Ishikawa (cell line): ENCODE measurements around the gene NME7.

Source experiments
- CEBPB ChIP-seq: IDR thresholded peaks from 2 replicates; pipeline ENCODE4 v1.6.1; 2012
- CREB1 ChIP-seq: IDR thresholded peaks from 2 replicates; pipeline ENCODE4 v1.6.1; 2012; ENCODE audit warnings: low read depth
- EGR1 ChIP-seq: IDR thresholded peaks from 2 replicates; pipeline ENCODE4 v1.6.1; 2012
- EP300 ChIP-seq: IDR thresholded peaks from 2 replicates; pipeline ENCODE4 v1.6.1; 2012; ENCODE audit warnings: borderline replicate concordance
- FOXM1 ChIP-seq: IDR thresholded peaks from 2 replicates; pipeline ENCODE4 v1.6.1; 2012; ENCODE audit warnings: low read depth, borderline replicate concordance
- NFIC ChIP-seq: IDR thresholded peaks from 2 replicates; pipeline ENCODE4 v1.6.1; 2012
- RAD21 ChIP-seq: IDR thresholded peaks from 2 replicates; pipeline ENCODE4 v1.6.1; 2012; ENCODE audit warnings: low read depth
- TAF1 ChIP-seq: IDR thresholded peaks from 2 replicates; pipeline ENCODE4 v1.6.1; 2012; ENCODE audit warnings: low read depth, mild to moderate bottlenecking
- TCF12 ChIP-seq: IDR thresholded peaks from 2 replicates; pipeline ENCODE4 v1.6.1; 2012; ENCODE audit warnings: low read depth
- TEAD4 ChIP-seq: IDR thresholded peaks from 2 replicates; pipeline ENCODE4 v1.6.1; 2012
- YY1 ChIP-seq: IDR thresholded peaks from 2 replicates; pipeline ENCODE4 v1.6.1; 2012; ENCODE audit warnings: low read depth
- ZBTB7A ChIP-seq: IDR thresholded peaks from 2 replicates; pipeline ENCODE4 v1.6.1; 2012; ENCODE audit warnings: low read depth
- TF ChIP-seq, protein P1 (sequence below): IDR thresholded peaks from 2 replicates; pipeline ENCODE4 v1.6.1; 2012; ENCODE audit warnings: low read depth, mild to moderate bottlenecking
- TF ChIP-seq, protein P2 (sequence below): IDR thresholded peaks from 2 replicates; pipeline ENCODE4 v1.6.1; 2012
- TF ChIP-seq, protein P3 (sequence below): IDR thresholded peaks from 2 replicates; pipeline ENCODE4 v1.6.1; 2012

NME7 gene

DNA sequence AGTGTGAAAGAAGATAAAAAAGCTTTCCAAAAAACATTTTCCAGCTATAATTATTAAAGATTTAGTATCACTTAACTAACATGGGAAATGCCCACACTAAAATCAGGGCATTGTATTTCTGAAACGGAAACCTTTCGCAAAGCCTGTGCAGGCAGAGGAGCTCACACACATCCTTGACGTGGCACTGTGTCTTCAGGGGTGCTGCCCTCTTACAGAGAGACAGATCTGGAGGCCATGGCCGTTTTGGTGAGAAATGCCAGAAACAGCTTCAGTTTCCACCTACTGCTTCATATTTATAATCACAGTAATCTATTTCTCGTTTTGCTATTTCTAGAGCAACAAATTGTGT, 234.4 kb downstream of the NME7 start:
- TF ChIP-seq TEAD4: no peak
- no peak for TF ChIP-seq CREB1
- TF ChIP-seq, protein P1, sequence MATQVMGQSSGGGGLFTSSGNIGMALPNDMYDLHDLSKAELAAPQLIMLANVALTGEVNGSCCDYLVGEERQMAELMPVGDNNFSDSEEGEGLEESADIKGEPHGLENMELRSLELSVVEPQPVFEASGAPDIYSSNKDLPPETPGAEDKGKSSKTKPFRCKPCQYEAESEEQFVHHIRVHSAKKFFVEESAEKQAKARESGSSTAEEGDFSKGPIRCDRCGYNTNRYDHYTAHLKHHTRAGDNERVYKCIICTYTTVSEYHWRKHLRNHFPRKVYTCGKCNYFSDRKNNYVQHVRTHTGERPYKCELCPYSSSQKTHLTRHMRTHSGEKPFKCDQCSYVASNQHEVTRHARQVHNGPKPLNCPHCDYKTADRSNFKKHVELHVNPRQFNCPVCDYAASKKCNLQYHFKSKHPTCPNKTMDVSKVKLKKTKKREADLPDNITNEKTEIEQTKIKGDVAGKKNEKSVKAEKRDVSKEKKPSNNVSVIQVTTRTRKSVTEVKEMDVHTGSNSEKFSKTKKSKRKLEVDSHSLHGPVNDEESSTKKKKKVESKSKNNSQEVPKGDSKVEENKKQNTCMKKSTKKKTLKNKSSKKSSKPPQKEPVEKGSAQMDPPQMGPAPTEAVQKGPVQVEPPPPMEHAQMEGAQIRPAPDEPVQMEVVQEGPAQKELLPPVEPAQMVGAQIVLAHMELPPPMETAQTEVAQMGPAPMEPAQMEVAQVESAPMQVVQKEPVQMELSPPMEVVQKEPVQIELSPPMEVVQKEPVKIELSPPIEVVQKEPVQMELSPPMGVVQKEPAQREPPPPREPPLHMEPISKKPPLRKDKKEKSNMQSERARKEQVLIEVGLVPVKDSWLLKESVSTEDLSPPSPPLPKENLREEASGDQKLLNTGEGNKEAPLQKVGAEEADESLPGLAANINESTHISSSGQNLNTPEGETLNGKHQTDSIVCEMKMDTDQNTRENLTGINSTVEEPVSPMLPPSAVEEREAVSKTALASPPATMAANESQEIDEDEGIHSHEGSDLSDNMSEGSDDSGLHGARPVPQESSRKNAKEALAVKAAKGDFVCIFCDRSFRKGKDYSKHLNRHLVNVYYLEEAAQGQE: no peak
- TF ChIP-seq ZBTB7A: no peak
- TF ChIP-seq EGR1: no peak
- TF ChIP-seq TAF1: no peak
- TF ChIP-seq EP300: no peak
- no peak for TF ChIP-seq CEBPB
- TF ChIP-seq TCF12: no peak
- TF ChIP-seq, protein P2, sequence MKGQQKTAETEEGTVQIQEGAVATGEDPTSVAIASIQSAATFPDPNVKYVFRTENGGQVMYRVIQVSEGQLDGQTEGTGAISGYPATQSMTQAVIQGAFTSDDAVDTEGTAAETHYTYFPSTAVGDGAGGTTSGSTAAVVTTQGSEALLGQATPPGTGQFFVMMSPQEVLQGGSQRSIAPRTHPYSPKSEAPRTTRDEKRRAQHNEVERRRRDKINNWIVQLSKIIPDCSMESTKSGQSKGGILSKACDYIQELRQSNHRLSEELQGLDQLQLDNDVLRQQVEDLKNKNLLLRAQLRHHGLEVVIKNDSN: no peak
- TF ChIP-seq RAD21: no peak
- no peak for TF ChIP-seq YY1
- no peak for TF ChIP-seq NFIC
- TF ChIP-seq FOXM1: no peak
- TF ChIP-seq, protein P3, sequence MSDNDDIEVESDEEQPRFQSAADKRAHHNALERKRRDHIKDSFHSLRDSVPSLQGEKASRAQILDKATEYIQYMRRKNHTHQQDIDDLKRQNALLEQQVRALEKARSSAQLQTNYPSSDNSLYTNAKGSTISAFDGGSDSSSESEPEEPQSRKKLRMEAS: no peak

DNA sequence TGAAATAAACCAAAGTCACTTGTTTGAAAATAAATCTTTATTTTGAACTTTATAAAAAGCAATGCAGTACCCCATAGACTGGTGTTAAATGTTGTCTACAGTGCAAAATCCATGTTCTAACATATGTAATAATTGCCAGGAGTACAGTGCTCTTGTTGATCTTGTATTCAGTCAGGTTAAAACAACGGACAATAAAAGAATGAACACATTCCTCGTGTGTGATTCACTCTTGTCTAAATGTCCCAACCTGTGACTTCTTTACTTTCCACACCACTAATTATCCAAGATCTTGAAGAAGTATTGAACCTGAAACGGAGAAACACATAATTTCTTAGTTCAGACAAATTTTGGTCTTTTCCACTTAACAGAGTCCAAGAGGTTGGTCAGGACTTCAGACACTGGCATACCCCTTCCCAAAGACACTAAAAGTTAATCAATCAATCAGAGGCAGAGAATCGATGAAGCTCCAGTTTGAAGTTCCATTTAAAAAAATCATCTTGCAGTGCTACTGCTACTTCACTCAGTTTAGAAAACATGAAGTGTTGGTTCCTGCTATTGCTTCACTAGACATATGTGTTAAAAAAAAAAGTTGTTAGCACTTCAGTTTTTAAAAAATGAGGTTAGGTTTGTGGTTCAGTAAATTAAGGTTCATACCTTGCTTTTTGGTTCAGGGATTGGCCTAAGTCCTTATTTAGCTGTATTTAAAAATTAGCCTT, 234.9 kb downstream of the NME7 start:
- no peak for TF ChIP-seq CEBPB
- TF ChIP-seq FOXM1: no peak
- TF ChIP-seq TEAD4: peak; percentile 59; the same call in 1 of the 2 replicates
- TF ChIP-seq EP300: peak; percentile 53; the same call in 1 of the 2 replicates
- peak; percentile 22; the same call in 1 of the 2 replicates for TF ChIP-seq NFIC
- TF ChIP-seq, protein P3: no peak

DNA sequence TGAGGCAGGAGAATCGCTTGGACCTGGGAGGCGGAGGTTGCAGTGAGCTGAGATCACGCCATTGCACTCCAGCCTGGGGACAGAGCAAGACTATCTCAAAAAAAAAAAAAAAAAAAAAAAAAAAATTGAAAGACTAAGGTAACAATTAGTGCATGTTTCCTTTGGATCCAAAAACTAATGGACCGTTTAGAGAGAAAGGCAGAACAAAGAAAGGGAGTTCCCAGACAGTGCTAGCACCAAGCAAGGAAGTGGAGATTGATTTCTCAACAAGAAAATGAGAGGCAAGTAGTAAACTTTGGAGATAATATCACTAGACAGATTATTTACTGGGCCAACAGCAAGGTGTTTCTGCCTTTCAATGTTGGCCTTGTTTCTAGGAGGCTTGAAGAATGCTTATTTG, 236.9 kb downstream of the NME7 start:
- TF ChIP-seq, protein P1: no peak
- TF ChIP-seq, protein P3: no peak
- no peak for TF ChIP-seq TEAD4
- TF ChIP-seq FOXM1: no peak
- peak; percentile 68; the same call in 1 of the 2 replicates for TF ChIP-seq EP300
- no peak for TF ChIP-seq ZBTB7A
- TF ChIP-seq NFIC: peak; percentile 61
- peak; percentile 45; the same call in 1 of the 2 replicates for TF ChIP-seq TCF12

DNA sequence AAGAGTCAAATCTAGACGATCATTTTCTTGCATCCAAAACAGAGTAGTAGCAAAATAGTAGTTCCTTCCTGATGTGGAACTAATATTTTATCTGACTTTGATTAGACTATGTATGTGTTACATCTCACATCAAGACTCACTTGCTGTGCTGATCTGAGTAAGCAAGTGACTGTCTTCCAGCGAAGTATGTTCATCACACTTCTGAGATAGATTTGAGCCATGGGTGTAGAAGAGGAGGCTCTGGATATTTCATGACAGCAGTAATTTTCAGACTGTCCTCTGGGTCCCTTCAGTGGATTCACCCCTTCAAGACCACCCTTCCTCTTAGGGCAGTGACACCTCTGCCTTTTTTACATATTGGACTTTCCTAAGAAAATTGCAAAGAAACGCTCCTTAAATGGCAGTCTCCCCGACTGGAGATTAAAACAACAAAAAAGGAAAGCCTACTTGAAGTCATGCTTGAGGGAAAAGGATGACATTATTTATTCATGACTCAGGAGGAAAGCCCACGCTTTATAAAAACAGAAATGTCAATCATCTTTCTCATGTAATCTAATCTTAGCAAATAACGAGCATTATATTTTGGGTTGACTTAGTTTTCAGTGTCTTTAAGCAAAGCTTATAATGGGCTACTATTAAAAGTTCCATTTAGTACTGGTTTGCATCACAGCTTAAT, 238.3 kb downstream of the NME7 start:
- no peak for TF ChIP-seq TEAD4

DNA sequence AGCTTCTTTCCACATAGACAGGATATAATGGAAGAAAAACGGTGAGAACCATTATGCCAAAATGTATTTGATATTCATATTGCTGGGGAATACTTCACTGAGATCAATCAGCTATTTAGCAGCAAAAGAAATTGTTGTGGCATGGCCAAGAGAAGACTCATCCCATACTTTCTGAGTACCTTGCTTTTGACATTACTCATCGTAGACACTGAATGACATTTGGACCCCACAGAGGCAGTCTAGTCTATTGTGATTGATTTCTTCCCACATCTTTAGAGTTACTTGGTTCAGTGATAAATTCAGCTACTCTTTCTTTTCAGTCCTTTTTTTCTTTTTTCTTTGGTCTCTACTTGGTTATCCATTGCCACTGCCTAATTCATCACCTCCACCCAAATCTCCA, 239.0 kb downstream of the NME7 start:
- TF ChIP-seq CEBPB (no peak), FOXM1 (no peak), NFIC (no peak)

DNA sequence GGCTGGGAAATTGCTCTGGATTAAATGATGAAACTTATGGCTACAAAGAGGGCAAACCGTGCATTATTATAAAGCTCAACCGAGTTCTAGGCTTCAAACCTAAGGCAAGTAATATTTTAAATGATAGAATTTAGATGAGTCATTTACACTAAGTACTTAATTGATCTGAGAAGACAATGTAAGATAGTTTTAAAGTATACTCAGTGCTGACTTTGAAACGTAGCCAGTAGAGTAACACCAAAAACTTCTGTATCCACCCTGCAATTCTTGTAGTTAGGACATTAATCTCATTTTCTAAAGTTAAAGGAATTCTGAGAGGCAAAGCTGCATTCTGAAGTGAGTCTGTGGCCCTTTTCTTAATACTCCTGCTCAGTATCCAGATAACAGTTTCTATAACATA, 240.3 kb downstream of the NME7 start:
- TF ChIP-seq CREB1 (no peak), TEAD4 (no peak), YY1 (no peak), CEBPB (no peak), TAF1 (no peak), ZBTB7A (no peak), FOXM1 (no peak), RAD21 (no peak), TCF12 (no peak), EP300 (no peak), EGR1 (no peak), NFIC (no peak)
- TF ChIP-seq, protein P1: no peak
- TF ChIP-seq, protein P2: no peak
- TF ChIP-seq, protein P3: no peak
